Tibial nerve (tissue), 4 donors: ENCODE measurements around the gene MTURN. TPM values are rescaled to one million over a fixed set of nuclear protein-coding genes. Genes with fewer than 3 reads are reported as not detected.

Experiments used
- DNase-seq, 2 donors: peaks; one replicate each; pipeline ENCODE4 v3.0.0-alpha.2; 2019; ENCODE audit warnings: low spot score in 2 of 2
- H3K27ac ChIP-seq, 4 donors: fragments of 200-600 bp; sonication (generic) in 3 of 4; one replicate each; pipeline ENCODE4 v1.5.1; 2017 to 2019; ENCODE audit warnings: mild to moderate bottlenecking in 1 of 4
- H3K27me3 ChIP-seq, 2 donors: fragments of 200-600 bp; sonication (generic) in 1 of 2; one replicate each; pipeline versions ENCODE4 v1.5.1 to v1.6.0; 2017 to 2019
- H3K36me3 ChIP-seq, 3 donors: fragments of 200-600 bp; sonication (generic); one replicate each; pipeline ENCODE4 v1.5.1; 2018 to 2019
- H3K4me1 ChIP-seq, 4 donors: fragments of 200-600 bp; sonication (generic) in 3 of 4; one replicate each; pipeline ENCODE4 v1.5.1; 2017 to 2019
- H3K4me3 ChIP-seq, 4 donors: fragments of 200-600 bp; sonication (generic) in 3 of 4; one replicate each; pipeline ENCODE4 v1.5.1; 2017 to 2019; ENCODE audit warnings: mild to moderate bottlenecking in 1 of 4, moderate library complexity in 1 of 4
- H3K9me3 ChIP-seq, 4 donors: fragments of 200-600 bp; sonication (generic) in 3 of 4; one replicate each; pipeline ENCODE4 v1.5.1; 2017 to 2019
- CTCF ChIP-seq, 5 experiments: fragments of 200-600 bp in 3 of 5; fragments of 450-650 bp in 2 of 5; sonication (generic) in 3 of 5; IDR thresholded peaks; one replicate each; pipeline ENCODE4 v1.5.1; 2016 to 2019; ENCODE audit warnings: antibody characterized with exemption in 5 of 5, mild to moderate bottlenecking in 3 of 5, moderate library complexity in 2 of 5
- EP300 ChIP-seq, 2 donors: sonication (generic); formaldehyde crosslinking; IDR thresholded peaks; one replicate each; pipeline ENCODE4 v1.6.1; 2017; ENCODE audit warnings: antibody characterized with exemption in 2 of 2, mild to moderate bottlenecking in 1 of 2
- POLR2A ChIP-seq, 2 donors: fragments of 450-650 bp; IDR thresholded peaks; one replicate each; pipeline ENCODE4 v1.6.1; 2017; ENCODE audit warnings: antibody characterized with exemption in 2 of 2, mild to moderate bottlenecking in 2 of 2, moderate library complexity in 2 of 2
- WGBS, 2 donors: methylation state at CpG; one replicate each; pipeline ENCODE4 v1.1.5; 2018; 5-methylcytosine and 5-hydroxymethylcytosine counted together
- total RNA-seq, 4 donors: library from RNA; depleted of rRNA; stranded (reverse); fragments of >200 nt; gene quantifications; one replicate each; pipeline ENCODE4 v1.1.0, GENCODE V29; 2016

Gene MTURN
- 100 to 1,000 TPM; 156 to 246 (median 186) TPM for total RNA-seq

- 1 to 3% methylated on average over 26 to 54 of the region's 99 CpGs for WGBS, 2 donors
Measured at GRCh38 chr7:30134611-30135300, at the start of gene MTURN. Gene MTURN (plus strand): TSS chr7:30134986. CDS start chr7:30135137, 151 bp downstream.

DNA sequence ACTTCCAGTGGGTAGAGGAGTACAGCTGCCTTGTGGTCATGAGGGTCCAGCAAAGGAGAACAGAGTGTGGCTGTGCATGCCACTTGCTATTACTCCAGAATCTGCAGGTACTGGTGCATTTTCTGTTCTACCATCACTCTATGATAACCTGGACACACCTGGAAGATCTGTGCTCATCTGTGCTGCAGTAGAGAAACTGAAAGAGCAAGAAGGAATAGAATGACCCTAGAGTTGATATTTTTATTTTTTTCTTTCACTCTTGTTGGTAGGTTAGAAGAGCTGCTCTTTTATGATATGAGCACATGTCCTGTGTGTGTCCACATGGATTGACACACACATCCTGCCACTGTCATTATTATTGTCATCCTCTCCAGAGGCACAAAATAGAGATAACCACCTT lies 48.3 kb upstream of the MTURN start:
- H3K4me3 ChIP-seq = no peak overlapping the region
- H3K4me1 ChIP-seq = peaks cover 0 to 8% (median 0%) of the 10 kb centered on the region in 4 donors
- TF ChIP-seq CTCF (IDR thresholded peaks at IDR 0.05) (no peak), EP300 (IDR thresholded peaks at IDR 0.05) (no peak), POLR2A (IDR thresholded peaks at IDR 0.05) (no peak)
- peaks cover 0 to 15% (median 0%) of the 10 kb centered on the region in 3 donors for H3K36me3 ChIP-seq
- H3K27ac ChIP-seq = no peak overlapping the region
- no peak for DNase-seq
- H3K9me3 ChIP-seq = no peaks in the 10 kb centered on the region
- H3K27me3 ChIP-seq = no peaks in the 10 kb centered on the region

More at GRCh38 chr7:30134611-30135300, at the start of gene MTURN:
- peak; percentile 76 to 81 for DNase-seq
- H3K27ac ChIP-seq = peak within 1 kb of the TSS; percentile 83 to 98 (median 94)
- no peaks in the 10 kb centered on the region for H3K27me3 ChIP-seq
- H3K4me3 ChIP-seq = peak within 1 kb of the TSS; percentile 78 to 94 (median 87)
- peak; percentile 71 to 76 for TF ChIP-seq POLR2A (IDR thresholded peaks at IDR 0.05)
- peak in 1 of 2 donors; percentile 30 for TF ChIP-seq EP300 (IDR thresholded peaks at IDR 0.05)
- TF ChIP-seq CTCF (IDR thresholded peaks at IDR 0.05) = peak in 2 of 5 experiments; percentile 19 to 53
- H3K36me3 ChIP-seq = no peaks in the 10 kb centered on the region
- no peaks in the 10 kb centered on the region for H3K9me3 ChIP-seq
- H3K4me1 ChIP-seq = peaks cover 0 to 42% (median 8%) of the 10 kb centered on the region in 4 donors

GRCh38 chr7:30087371-30087770 lies 47.4 kb upstream of the MTURN start:
- no peak overlapping the region for H3K4me3 ChIP-seq
- TF ChIP-seq POLR2A (IDR thresholded peaks at IDR 0.05) (no peak), CTCF (IDR thresholded peaks at IDR 0.05) (no peak), EP300 (IDR thresholded peaks at IDR 0.05) (no peak)
- H3K4me1 ChIP-seq = peaks cover 0 to 16% (median 4%) of the 10 kb centered on the region in 4 donors
- no peaks in the 10 kb centered on the region for H3K27me3 ChIP-seq
- no peaks in the 10 kb centered on the region for H3K9me3 ChIP-seq
- H3K36me3 ChIP-seq = peaks cover 0 to 15% (median 0%) of the 10 kb centered on the region in 3 donors
- no peak for DNase-seq
- no peak overlapping the region for H3K27ac ChIP-seq

- H3K9me3 ChIP-seq = no peaks in the 10 kb centered on the region
- peaks cover 0 to 15% (median 0%) of the 10 kb centered on the region in 3 donors for H3K36me3 ChIP-seq
- H3K27me3 ChIP-seq = no peaks in the 10 kb centered on the region
- peaks cover 0 to 26% (median 5%) of the 10 kb centered on the region in 4 donors for H3K4me1 ChIP-seq
- no peak for TF ChIP-seq POLR2A (IDR thresholded peaks at IDR 0.05)
- TF ChIP-seq CTCF (IDR thresholded peaks at IDR 0.05) = no peak
- no peak for TF ChIP-seq EP300 (IDR thresholded peaks at IDR 0.05)
- H3K4me3 ChIP-seq = no peak overlapping the region
- H3K27ac ChIP-seq = no peak overlapping the region
- no peak for DNase-seq
Measured at GRCh38 chr7:30088362-30088761, 46.4 kb upstream of the MTURN start.

GRCh38 chr7:30090111-30090510 lies 44.7 kb upstream of the MTURN start:
- H3K9me3 ChIP-seq = no peaks in the 10 kb centered on the region
- no peak overlapping the region for H3K4me3 ChIP-seq
- TF ChIP-seq EP300 (IDR thresholded peaks at IDR 0.05) (no peak), POLR2A (IDR thresholded peaks at IDR 0.05) (no peak), CTCF (IDR thresholded peaks at IDR 0.05) (no peak)
- H3K36me3 ChIP-seq = peaks cover 0 to 15% (median 0%) of the 10 kb centered on the region in 3 donors
- peaks cover 0 to 32% (median 5%) of the 10 kb centered on the region in 4 donors for H3K4me1 ChIP-seq
- 43 to 50% methylated on average over 3 of the region's 3 CpGs for whole genome bisulfite sequencing, 2 donors
- H3K27me3 ChIP-seq = no peaks in the 10 kb centered on the region
- DNase-seq = no peak
- H3K27ac ChIP-seq = no peak overlapping the region
